Astrocyte of the spinal cord (primary cell): ENCODE results near the gene CAP2.
"Not testable (repeated sequence)": the region's sequence is repeated elsewhere in the genome, so short reads cannot be mapped to it uniquely, and the experiment has no call there.

Experiments
- DNase-seq: peaks from one replicate; pipeline ENCODE4 v3.0.0; 2011; ENCODE audit warnings: low read depth, low spot score
- H3K4me3 ChIP-seq: 2 replicates; pipeline ENCODE4 v1.5.1; 2011; ENCODE audit warnings: low read depth, mild to moderate bottlenecking, low read length, moderate library complexity
- in situ Hi-C: cut with HindIII; loops from 2 replicates; pipeline ENCODE4 v1.10.0; 2017; ENCODE audit warnings: low sequenced_read_pairs
- TF ChIP-seq, protein P1 (sequence below): IDR thresholded peaks from 2 replicates; pipeline ENCODE4 v1.5.1; 2012; ENCODE audit warnings: low read depth, mild to moderate bottlenecking, low read length, inconsistent platforms

The CAP2 gene

GRCh38 chr6:17419189-17419575, 25.8 kb downstream of the CAP2 start:
- in situ Hi-C loops: no loop called here
- no peak overlapping the region for H3K4me3 ChIP-seq
- TF ChIP-seq, protein P1, sequence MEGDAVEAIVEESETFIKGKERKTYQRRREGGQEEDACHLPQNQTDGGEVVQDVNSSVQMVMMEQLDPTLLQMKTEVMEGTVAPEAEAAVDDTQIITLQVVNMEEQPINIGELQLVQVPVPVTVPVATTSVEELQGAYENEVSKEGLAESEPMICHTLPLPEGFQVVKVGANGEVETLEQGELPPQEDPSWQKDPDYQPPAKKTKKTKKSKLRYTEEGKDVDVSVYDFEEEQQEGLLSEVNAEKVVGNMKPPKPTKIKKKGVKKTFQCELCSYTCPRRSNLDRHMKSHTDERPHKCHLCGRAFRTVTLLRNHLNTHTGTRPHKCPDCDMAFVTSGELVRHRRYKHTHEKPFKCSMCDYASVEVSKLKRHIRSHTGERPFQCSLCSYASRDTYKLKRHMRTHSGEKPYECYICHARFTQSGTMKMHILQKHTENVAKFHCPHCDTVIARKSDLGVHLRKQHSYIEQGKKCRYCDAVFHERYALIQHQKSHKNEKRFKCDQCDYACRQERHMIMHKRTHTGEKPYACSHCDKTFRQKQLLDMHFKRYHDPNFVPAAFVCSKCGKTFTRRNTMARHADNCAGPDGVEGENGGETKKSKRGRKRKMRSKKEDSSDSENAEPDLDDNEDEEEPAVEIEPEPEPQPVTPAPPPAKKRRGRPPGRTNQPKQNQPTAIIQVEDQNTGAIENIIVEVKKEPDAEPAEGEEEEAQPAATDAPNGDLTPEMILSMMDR: no peak
- DNase-seq: no peak

DNA sequence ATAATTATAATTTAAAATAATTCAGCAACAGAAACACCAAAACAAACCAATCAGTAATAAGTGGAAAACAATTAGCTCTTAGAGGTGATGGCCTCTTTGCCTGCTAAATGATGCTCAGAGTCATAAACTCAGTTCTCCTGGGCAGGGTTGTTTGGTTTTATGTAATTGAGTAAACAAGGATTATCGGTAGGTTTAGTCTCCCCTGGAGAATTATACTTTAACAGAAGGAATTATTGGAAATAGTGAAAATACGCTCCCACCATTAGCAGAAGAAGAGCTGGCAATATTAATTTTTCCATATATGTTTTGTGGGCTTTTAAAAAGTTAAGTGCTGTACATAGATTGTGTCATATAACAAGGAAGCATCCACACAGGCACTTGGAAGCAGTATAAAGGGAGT, 27.0 kb downstream of the CAP2 start:
- in situ Hi-C loops: no loop called here
- TF ChIP-seq, protein P1: no peak
- no peak for DNase-seq
- no peak overlapping the region for H3K4me3 ChIP-seq

- no peak overlapping the region for H3K4me3 ChIP-seq
- in situ Hi-C loops: no loop called here
- DNase-seq: no peak
- TF ChIP-seq, protein P1: no peak
These were observed 28.0 kb downstream of the CAP2 start for GRCh38 chr6:17421406-17421805.

DNA sequence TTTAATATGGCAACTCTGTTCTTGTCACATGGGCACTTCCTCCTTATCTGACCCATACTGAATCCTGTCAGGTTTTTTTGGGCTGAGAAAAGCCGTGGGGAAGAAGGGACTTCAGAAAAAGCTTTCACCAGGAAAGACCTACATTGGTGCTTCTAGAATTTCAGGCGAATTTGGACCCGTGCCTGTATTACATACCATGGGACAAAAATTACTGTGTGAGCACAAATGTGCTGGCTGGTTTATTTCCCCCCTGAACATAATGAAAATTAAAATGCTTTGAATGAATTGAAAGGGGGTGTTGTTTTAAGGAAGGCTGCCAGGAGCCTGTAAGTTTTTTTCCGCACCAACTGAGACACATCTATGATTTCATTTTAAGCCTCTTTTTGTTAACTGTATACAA, 29.6 kb downstream of the CAP2 start:
- in situ Hi-C loops: no loop called here
- DNase-seq: peak; percentile 15
- TF ChIP-seq, protein P1: no peak
- no peak overlapping the region for H3K4me3 ChIP-seq

GRCh38 chr6:17427062-17427461, 33.7 kb downstream of the CAP2 start:
- TF ChIP-seq, protein P1: no peak
- no peak for DNase-seq
- in situ Hi-C loops: no loop called here
- H3K4me3 ChIP-seq: no peak overlapping the region

DNA sequence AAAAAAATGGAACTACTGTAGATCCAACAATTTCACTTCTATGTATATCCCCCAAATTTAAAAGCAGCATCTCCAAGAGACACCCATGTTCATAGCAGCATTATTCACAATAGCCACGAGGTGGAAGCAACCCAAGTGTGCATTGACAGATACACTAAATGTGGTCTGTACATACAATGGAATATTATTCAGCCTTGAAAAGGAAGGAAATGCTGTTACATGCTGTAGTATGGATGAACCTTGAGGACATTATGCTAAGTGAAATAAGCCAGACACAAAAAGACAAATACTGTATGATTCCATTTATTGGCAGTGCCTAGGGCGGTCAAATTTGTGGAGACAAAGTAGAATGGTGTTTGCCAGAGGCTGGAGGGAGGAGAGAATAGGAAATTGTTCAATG, 34.2 kb downstream of the CAP2 start:
- DNase-seq: no peak
- H3K4me3 ChIP-seq: no peak overlapping the region
- in situ Hi-C loops: no loop called here
- TF ChIP-seq, protein P1: no peak

DNA sequence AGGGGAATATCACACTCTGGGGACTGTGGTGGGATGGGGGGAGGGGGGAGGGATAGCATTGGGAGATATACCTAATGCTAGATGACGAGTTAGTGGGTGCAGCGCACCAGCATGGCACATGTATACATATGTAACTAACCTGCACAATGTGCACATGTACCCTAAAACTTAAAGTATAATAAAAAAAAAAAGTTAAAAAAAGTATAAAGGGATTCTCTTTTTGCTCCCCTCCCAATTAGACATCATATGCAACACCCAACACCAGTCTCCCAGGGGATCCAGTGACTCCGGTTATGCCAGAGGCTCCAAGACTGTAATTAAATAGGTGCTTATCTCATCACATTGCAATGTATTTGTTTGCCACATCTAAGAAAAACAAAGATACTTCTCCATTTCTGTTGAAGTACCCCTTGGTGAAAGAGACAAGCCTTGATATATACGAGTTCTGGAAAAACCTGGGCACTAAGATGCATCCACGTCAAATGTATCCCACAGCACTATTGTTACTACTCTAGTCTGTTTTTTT, 35.3 kb downstream of the CAP2 start:
- in situ Hi-C loops, DNase-seq, H3K4me3 ChIP-seq: not testable (repeated sequence)
